Fibroblast of skin of scalp (primary cell): ENCODE measurements around the gene RAB11FIP5. TPM values are rescaled to one million over a fixed set of nuclear protein-coding genes. Genes with fewer than 3 reads are reported as not detected.
A peak's percentile ranks its signal among the peaks of the same experiment; 100 is the strongest.
"Not testable (repeated sequence)": the region's sequence is repeated elsewhere in the genome, so short reads cannot be mapped to it uniquely, and the experiment has no call there.

Source experiments
- DNase-seq: peaks from one replicate; pipeline ENCODE4 v3.0.0-alpha.2; 2013
- polyA plus RNA-seq, 2 experiments: library from polyadenylated mRNA; unstranded; fragments of 120-200 nt; gene quantifications; one replicate each; pipeline ENCODE4 v1.2.1, GENCODE V29; 2013; ENCODE audit not compliant: insufficient read length in 2 of 2

RAB11FIP5 gene, protein sequence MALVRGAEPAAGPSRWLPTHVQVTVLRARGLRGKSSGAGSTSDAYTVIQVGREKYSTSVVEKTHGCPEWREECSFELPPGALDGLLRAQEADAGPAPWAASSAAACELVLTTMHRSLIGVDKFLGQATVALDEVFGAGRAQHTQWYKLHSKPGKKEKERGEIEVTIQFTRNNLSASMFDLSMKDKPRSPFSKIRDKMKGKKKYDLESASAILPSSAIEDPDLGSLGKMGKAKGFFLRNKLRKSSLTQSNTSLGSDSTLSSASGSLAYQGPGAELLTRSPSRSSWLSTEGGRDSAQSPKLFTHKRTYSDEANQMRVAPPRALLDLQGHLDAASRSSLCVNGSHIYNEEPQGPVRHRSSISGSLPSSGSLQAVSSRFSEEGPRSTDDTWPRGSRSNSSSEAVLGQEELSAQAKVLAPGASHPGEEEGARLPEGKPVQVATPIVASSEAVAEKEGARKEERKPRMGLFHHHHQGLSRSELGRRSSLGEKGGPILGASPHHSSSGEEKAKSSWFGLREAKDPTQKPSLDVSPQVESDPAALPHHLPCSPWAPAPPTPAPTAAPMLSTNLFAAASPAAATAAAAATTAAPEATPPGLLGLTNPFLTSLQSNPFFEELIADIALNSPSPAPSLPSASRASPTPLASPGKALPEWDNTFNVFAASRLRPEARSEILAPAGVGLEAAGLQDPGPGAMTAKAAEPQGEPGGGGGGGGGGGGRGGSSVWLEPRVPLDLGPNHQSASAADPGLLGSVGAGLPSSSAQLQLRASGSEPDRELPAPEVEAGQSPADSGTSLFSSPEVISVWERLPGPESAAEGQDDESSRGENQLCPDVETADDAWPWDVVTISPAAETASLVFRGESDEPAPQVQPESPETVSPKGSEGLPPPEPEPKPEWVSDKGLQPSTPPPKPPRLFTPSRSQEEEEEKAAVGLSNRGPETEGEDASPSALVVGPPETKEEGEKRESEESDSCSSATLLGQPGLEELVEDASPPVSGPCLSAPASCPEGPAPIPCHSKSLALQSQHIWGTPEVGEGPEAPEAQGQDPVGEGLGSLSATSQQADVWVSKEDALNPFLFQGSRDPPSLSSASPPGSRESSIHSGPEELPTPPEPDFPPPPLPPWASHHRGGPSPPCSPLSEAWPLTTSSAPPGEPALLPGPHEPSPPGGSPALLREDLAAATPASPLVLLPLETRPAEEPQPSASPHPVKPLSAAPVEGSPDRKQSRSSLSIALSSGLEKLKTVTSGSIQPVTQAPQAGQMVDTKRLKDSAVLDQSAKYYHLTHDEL (N-terminal part only)
- polyA plus RNA-seq (2013, experiment 1 of 2; ENCODE audit: insufficient read length) = 44.6 TPM
- 42.1 TPM for polyA plus RNA-seq (2013, experiment 2 of 2; ENCODE audit: insufficient read length)

DNA sequence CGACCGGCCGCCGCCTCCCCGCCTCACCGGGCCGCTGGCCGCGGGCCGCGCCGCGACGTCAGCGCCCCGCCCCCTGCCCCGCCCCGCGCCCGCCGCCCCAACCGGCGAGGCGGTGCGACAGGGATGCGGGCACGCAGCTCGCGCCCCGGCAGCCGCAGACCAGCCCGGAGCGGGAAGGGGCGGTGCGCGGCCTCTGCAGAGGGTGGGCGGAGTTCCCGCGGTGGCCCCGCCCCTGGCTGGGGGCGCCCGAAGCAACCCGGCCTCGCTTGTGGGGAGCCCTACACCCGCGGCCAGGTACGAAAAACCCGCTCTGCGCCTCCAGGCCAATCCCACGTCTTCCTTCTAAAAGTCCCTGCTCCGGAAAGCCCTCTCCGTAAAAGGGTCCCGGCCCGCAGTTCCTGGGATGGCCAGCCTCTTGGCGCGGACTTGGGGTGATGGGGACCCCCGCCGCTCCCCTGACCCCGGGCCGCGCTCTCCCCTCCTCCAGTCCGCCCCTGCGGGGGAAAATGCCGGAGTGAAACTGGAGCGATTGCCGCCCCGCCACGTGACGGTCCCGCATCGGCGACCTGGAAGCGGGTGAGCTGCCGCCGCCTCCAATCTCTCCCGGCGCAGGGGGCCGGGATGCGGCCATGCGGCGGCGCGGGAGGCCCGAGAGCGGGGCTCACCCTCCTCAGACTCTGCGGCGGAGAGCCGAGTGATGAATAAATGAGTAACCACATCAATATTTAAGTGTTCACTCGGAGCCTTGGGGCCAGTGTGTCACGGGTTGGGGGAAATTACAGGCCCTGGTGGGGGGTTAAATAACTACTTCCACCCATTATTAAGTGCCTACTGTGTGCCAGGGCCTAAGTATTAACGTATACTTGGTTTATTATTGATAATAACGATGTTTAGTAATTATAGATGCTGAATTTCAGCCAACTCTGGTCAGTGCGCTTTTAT lies at the start of gene RAB11FIP5:
Gene RAB11FIP5, minus strand, starts transcription at position 36 of the 942 bp plus-strand sequence. CDS start 171 bp downstream, outside the sequence.
- peak; percentile 91 for DNase-seq

DNA sequence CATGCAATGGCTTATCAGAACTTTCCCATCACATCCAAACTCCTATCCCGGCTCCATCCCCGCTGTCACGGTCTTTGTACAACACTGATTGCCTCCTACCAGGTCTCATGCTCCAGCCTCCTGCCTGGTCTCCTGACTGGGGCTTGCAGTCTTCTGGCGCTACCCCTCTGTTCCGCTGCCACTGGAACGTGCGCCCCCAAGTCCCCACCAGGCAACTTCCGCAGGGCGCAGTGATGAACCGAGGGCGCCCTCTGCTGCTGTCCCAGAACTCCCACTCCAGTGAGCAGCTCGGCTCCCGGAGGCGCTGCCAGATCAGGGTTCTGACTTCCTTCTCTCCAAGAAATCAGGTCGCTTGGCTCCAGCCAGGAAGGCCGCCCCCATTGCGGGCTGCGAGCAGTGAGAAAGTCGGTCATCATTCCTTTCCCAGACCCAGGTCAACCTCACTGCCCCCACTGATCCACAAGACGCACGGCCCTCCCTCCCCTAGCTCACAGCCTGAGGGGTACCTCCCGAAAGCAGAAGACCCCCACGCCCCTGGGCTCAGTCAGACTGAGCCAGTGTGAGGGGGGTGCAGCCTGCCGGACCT lies 43.9 kb upstream of the RAB11FIP5 start:
- DNase-seq = peak; percentile 69

DNA sequence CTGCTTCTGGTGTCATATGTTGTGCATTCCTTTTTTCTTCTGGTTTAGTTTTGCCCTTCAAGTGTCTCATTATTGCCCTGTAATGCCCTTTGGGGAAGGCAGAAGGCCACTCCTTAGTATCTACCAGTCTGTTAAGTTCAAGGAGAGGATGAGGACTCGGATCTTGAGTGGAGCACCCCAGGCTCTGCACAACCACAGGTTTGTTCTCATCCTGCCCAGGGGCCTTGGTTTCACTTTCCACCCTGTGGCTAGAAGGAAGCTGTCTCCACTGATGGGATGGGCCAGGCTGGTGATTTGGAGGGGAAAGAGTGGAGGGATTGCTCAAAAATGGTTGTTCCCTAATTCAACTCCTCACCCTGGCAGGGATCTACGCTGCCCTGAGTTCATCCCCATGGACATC lies 30.2 kb upstream of the RAB11FIP5 start:
- DNase-seq = no peak

DNA sequence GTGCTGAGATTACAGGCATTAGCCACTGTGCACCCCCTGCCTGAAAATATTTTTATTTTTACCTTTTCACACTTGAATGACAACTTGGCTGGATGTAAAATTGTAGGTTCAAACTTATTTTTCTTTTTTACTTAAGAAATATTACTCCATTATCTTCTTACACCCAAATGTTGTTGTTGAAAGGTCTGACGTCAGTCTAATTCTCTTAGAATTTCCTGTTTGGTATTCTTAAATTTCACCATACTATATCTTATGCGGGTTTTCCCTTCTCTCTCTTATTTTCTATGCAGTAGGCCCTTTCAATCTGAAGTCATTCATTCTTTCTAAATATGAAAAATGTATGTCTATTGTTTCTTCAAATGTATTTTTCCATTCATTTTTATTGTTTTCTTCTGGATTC lies 29.1 kb upstream of the RAB11FIP5 start:
- no peak for DNase-seq

DNA sequence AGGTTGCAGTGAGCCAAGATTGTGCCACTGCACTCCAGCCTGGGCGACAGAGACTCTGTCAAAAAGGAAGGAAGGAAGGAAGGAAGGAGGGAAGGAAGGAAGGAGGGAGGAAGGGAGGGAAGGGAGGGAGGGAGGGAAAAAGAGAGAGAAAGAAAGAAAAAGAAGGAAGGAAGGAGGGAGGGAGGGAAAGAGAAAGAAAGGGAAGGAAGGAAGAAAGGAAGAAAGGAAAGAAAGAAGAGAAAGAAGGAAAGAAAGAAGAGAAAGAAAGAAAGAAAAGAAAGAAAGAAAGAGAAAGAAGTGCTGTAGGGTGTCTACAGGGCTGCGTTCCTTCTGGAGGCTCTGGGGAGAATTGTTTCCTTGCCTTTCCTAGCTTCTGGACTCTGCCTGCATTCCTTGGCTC lies 22.5 kb upstream of the RAB11FIP5 start:
- DNase-seq = no peak

DNA sequence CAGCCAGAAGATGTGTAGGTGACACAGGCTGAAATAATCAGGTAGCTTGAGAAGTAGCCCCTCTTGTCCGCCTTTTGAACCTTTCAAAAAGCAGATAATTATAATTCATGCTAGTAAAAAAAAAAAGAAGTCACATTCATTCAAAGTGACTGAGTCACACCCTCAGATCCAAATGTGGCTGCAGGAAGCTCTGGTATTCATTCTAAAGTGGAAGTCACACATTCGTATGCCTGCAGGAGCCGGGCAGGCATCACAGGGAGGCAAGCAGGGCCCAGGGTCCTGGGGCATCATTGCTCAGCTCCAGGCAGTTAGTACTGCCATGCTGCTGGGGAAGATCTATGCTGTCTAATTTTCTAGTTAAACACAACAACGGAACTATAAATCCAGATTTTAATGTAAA lies 21.7 kb upstream of the RAB11FIP5 start:
- peak; percentile 63 for DNase-seq

DNA sequence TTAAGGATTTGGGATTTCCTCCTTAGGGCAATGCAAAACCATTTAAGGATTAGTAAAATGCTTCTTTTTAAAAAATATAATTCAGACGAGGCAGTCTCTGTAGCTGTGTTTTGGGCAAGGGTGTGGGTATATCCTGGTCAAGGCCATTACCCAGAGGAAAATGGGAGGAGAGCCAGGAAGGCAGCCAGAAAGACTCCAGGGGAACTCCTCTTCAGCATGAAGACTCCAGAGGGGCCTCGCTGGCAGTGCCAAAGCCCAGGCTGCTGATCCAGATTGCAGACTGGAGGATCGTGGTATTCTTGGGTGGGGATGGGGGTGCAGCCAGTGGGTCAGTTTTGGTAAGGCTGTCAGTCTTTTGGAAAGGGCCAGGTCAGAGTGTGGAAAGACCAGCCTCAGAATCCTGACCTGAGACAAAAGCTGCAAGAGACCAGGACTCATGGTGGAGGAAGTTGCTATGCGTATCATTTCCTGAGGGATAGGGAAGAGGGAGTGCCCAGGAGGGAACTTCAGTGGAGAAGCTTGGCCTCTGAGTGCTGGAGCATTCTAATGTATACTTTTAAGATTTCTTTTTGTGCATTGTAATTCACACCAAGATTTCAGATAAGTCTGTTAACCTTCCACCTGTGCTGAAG lies 20.9 kb upstream of the RAB11FIP5 start:
- no peak for DNase-seq

DNA sequence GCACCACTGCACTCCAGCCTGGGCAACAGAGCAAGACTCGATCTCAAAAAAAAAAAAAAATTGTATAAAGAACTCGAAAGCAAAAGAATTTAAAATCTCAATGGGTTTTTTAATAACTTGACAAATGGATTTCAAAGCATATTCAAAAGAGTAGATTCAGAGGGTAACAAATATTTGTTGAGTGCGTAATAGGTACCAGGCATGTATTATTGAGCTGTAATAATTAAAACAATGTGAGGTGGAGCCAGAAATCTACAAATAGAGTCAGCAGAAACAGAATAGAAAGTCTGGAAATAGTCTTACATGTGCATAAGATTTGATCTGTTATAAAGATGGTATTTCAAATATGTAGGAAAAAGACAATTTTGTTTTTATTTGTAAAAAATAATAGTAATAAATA lies 19.1 kb upstream of the RAB11FIP5 start:
- DNase-seq = peak; percentile 63

DNA sequence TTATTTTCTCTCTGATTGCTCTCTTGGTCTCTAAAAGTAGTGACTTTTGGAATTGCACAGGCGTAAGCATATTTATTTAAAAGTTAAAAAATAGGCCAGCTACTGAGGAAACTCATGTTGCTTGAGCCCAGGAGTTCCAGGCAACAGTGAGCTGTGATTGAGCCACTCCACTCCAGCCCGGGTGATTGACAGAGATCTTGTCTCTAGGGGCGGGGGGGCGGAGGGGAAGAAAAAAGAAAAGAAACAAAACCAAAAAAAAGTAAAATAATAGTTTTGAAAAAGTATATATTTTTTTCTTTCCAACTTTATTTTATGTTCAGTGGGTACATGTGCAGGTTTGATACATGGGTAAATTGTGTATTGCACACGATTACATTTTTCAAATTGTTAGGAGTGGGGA lies 18.0 kb upstream of the RAB11FIP5 start:
- no peak for DNase-seq

DNA sequence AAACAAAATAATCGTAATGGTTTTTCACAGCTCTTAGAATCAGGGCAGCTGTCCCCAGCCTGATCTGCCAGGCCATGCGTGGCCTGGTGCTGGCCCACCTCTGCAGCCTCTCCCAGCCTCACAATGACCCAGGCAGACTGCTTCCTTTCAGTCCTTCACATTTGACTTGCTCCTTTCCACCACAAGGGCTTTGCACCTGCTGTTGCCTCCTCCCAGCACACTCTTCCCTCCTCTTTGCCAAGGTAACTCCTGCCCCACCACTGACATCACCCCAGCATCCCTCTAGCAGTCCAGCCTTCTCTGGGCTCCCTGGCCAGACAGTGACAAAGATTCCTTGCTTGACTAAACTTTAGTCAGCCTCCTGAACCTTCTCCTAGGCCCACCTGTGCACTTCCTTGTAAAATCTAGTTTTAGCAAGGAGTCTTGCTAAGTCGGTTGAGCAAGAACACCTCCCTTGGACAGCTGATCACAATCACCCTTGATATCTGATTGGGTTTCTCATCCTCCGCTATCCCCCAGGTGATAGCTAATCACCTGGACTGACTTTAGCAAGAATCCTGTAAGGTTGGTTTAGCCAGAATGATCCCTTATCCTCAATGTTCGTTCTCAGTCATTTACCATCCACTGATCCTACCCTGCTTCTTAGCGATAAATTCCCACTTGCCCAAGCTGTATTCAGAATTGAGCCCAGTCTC lies 16.2 kb upstream of the RAB11FIP5 start:
- DNase-seq = no peak

DNA sequence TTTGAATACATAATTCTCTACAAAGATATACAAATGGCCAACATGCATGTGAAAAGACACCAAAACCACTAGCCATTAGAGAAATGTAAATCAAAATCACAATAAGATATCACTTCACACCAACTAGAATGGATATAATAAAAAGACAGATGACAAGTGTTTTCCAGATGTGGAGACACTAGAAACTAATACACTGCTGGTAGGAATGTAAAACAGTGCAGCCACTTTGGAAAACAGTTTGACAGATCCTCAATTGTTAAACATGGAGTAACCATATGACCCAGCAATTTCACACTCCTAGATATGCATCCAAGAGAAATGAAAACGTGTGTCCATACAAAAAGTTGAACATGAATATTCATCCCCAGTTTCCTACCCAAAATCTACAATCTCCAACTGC lies 9.8 kb upstream of the RAB11FIP5 start:
- no peak for DNase-seq

DNA sequence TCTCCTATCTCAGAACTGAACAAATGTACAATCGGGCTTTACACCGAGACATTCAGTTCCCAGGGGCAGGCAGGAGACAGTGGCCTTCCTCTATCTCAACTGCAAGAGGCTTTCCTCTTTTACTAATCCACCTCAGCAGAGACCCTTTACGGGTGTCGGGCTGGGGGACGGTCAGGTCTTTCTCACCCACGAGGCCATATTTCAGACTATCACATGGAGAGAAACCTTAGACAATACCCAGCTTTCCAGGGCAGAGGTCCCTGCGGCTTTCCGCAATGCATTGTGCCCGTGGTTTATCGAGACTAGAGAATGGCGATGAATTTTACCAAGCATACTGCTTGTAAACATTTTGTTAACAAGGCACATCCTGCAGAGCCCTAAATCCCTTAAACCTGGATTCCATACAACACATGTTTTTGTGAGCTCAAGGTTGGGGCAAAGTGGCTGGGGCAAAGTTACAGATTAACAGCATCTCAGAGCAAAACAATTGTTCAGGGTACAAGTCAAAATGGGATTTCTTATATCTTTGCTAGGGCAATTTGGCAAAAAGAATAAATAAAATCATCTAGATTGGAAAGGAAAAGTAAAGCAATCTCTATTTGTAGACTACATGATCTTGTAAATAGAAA lies 7.0 kb upstream of the RAB11FIP5 start:
- DNase-seq = not testable (repeated sequence)

DNA sequence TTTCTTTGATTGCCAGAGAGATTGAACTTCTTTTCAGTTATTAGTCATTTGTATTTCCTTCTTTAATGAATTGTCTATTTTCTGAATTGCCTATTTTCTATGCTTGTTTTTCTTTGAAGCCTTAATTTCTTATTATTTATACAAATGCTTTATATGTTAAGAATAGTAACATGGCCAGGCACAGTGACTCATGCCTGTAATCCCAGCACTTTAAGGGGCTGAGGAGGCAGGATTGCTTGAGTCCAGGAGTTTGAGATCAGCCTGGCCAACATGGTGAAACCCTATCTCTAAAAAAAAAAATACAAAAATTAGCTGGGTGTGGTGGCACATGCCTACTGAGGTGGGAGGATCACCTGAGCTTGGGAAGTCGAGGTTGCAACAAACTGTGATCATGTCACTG lies 4.7 kb upstream of the RAB11FIP5 start:
- DNase-seq = no peak

DNA sequence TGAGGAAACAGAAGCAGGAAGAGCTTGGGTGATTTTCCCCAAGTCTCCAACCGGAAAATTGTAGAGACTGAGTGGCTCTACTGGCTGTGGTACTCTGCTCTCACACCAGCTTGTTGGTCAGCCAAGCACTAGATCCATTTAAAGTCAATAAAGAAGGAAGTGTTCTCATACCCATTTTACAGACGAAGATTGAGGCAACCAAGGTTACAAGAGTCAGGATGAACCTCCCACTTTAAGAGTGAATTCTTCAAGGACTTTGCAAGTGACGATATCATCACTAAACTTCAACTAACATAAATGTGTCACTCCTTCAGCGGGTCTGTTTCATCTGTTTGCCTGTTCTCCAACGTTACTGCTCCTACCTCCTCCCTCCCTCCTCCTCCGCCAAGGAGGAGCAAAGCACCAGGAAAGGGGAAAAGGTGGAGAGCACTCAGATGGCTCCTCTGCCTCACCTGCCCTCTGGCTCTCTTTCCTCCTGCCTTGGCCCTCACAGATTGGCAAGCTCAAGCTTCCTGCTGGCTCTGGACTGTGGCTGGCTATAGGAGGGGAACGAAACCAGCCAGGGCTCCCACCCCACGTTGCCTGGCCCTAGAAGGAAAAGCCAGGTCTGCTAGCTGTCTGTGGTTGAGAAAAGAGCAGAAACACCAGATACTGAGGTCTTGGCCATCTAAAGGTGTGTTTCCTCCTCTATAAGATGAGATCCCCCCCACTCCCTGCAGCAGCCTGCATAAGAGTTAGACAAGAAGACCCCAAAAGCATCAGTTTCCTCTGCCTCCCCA lies 3.6 kb upstream of the RAB11FIP5 start:
- DNase-seq = no peak

DNA sequence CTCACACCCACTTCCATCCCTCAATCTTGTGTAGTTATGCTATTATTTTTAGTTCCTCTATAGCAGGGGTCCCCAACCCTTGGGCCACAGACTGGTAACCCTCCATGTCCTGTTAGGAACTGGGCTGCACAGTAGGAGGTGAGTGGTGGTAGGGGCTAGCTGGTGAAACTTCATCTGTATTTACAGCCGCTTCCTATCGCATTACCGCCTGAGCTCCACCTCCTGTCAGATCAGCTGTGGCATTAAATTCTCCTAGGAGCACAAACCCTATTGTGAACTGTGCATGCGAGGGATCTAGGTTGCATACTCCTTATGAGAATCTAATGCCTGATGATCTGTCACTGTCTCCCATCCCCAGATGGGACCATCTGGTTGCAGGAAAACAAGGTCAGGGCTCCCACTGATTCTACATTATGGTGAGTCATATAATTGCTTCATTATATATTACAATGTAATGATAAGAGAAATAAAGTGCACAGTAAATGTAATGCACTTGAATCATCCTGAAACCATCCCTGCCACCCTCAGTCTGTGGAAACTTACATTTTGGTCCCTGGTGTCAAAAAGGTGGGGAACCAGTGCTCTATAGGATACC lies 1.6 kb upstream of the RAB11FIP5 start:
- DNase-seq = no peak

DNA sequence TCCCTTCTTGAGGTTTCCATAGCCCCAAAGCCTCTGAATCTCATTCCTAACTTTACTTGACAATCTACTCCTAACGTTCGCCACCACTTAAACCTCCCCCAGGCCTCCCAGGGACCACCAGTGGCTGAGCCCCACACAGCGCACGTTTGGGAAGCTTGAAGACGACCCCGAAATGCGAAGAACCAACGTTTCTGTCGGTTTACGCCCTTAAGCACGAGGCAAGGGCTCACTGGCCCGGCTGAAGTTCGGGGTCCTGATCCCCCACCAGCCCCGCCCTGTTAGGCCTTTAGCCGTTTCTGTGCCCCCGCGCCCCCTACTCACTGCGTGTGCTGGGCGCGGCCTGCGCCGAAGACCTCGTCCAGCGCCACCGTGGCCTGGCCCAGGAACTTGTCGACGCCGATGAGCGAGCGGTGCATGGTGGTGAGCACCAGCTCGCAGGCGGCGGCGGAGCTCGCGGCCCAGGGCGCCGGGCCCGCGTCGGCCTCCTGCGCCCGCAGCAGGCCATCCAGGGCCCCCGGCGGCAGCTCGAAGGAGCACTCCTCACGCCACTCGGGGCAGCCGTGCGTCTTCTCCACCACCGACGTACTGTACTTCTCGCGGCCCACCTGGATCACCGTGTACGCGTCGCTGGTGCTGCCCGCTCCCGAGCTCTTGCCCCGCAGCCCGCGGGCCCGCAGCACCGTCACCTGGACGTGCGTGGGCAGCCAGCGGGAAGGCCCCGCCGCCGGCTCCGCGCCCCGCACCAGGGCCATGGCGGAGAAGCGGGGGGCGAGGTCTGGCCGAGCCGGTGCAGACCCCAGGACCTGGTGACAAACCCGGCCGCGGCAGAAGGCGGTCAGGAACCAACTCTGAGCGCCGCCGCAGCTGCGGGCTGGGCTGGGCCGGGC lies 479 bp downstream of the RAB11FIP5 start:
- peak; percentile 41 for DNase-seq
